ENCODE results near the gene PDXK. TPM values are rescaled to one million over a fixed set of nuclear protein-coding genes. Genes with fewer than 3 reads are reported as not detected.

PDXK gene
- total and polyA plus RNA-seq, 2 of the 8 experiments (the other 6 are each of a cell fraction or from before 2014, with no cell fraction given) = 78.0 to 112 TPM

- WGBS, 2 experiments (ENCODE audit: extremely low coverage in 1 of 2, insufficient coverage in 1 of 2, insufficient read length in 1 of 2, insufficient replicate concordance in 2 of 2, low coverage in 1 of 2, low lambda C conversion rate in 2 of 2, missing lambda C conversion rate in 1 of 2) = 91% methylated on average over 10 of the region's 10 CpGs; no CpG with 5 or more reads in 1 of the 2 experiments
- Histone ChIP-seq H3K27me3 (replicated peaks in 1 of 4; ENCODE audit: control insufficient read depth in 3 of 4, extremely low read depth in 1 of 4, insufficient read depth in 3 of 4, low read length in 3 of 4) (no peaks in the 10 kb centered on the region), H2AFZ (ENCODE audit: low read length) (no peak overlapping the region), H3K4ac (replicated peaks; ENCODE audit: insufficient read length, low read depth, low read length) (no peak overlapping the region), H3K18ac (ENCODE audit: extremely low read depth, low read length) (no peak overlapping the region), H3K9ac (replicated peaks in 1 of 4; ENCODE audit: extremely low read depth in 1 of 4, low read depth in 3 of 4, low read length in 3 of 4) (no peak overlapping the region), H4K5ac (ENCODE audit: insufficient read length, low read depth, low read length) (no peak overlapping the region), H4K20me1 (replicated peaks in 1 of 2; ENCODE audit: control insufficient read depth in 1 of 2, insufficient read depth in 2 of 2, low read length in 2 of 2) (peaks cover 0 to 6% of the 10 kb centered on the region in 2 experiments), H2AK5ac (ENCODE audit: low read depth, low read length) (no peak overlapping the region), H4K8ac (ENCODE audit: extremely low read depth, insufficient read depth, low read length) (no peak overlapping the region), H3K79me1 (ENCODE audit: low read depth, low read length) (no peaks in the 10 kb centered on the region), H2BK12ac (ENCODE audit: low read depth, low read length) (no peak overlapping the region), H3K36me3 (ENCODE audit: control insufficient read depth in 2 of 4, insufficient read depth in 4 of 4, low read length in 3 of 4) (peaks cover 0 to 4% (median 0%) of the 10 kb centered on the region in 4 experiments; a peak in 3 of 8 replicates), H3K4me2 (ENCODE audit: insufficient read depth in 1 of 2, low read depth in 2 of 2, low read length in 2 of 2) (no peak overlapping the region), H3K9me3 (ENCODE audit: insufficient read depth in 2 of 2, low read depth in 1 of 2, low read length in 1 of 2) (no peaks in the 10 kb centered on the region), H4K91ac (replicated peaks; ENCODE audit: insufficient read length, low read length) (no peak overlapping the region), H3K14ac (ENCODE audit: insufficient read length) (no peak overlapping the region), H3K27ac (ENCODE audit: low read depth, low read length) (no peak overlapping the region), H3K56ac (replicated peaks; ENCODE audit: insufficient read length, low read depth, low read length) (no peak overlapping the region), H3K23me2 (ENCODE audit: low read depth, low read length) (no peaks in the 10 kb centered on the region), H3K4me1 (replicated peaks in 1 of 4; ENCODE audit: control insufficient read depth in 3 of 4, insufficient read depth in 4 of 4, low read length in 3 of 4) (peaks cover 0 to 14% (median 9%) of the 10 kb centered on the region in 4 experiments; a peak in 6 of 7 replicates), H3K79me2 (ENCODE audit: control insufficient read depth in 1 of 2, insufficient read depth in 2 of 2, low read length in 2 of 2) (no peaks in the 10 kb centered on the region), H2BK120ac (replicated peaks; ENCODE audit: low read depth, low read length) (no peak overlapping the region), H2BK5ac (ENCODE audit: low read depth, low read length) (no peak overlapping the region), H2BK20ac (ENCODE audit: low read length) (no peak overlapping the region), H3K4me3 (ENCODE audit: extremely low read depth in 1 of 4, insufficient read depth in 2 of 4, low read depth in 3 of 4, low read length in 4 of 4) (no peak overlapping the region), H3K23ac (ENCODE audit: insufficient read length) (no peak overlapping the region), H2BK15ac (ENCODE audit: low read length) (no peak overlapping the region)
- DNase-seq (ENCODE audit: low read depth in 1 of 2, low spot score in 2 of 2) (no peak), FAIRE-seq (no peak)
- CTCF ChIA-PET (ENCODE audit: partially characterized antibody) = no interaction called here
- TF ChIP-seq NANOG (IDR thresholded peaks at IDR 0.05; ENCODE audit: insufficient read depth, low read depth, low read length, poor library complexity, severe bottlenecking) = no peak
- no peak for TF ChIP-seq BACH1 (IDR thresholded peaks at IDR 0.05; ENCODE audit: low read length)
- TF ChIP-seq TAF7 (optimal IDR thresholded peaks at IDR 0.05; ENCODE audit: borderline replicate concordance, low read depth, low read length) = no peak
- no peak for TF ChIP-seq JUND (IDR thresholded peaks at IDR 0.05; ENCODE audit: low read length)
- TF ChIP-seq SIX5 (IDR thresholded peaks at IDR 0.05; ENCODE audit: low read depth, low read length) = no peak
- TF ChIP-seq KDM1A (IDR thresholded peaks at IDR 0.05; ENCODE audit: borderline replicate concordance, low read length) = no peak
- no peak for TF ChIP-seq KDM4A (IDR thresholded peaks at IDR 0.05; ENCODE audit: low read depth, low read length, severe bottlenecking)
- TF ChIP-seq KDM5A (IDR thresholded peaks at IDR 0.05; ENCODE audit: low read length) = no peak
- TF ChIP-seq SUZ12 (IDR thresholded peaks at IDR 0.05; ENCODE audit: low read length) = no peak
- no peak for TF ChIP-seq NRF1 (IDR thresholded peaks at IDR 0.05; ENCODE audit: low read depth, low read length)
- no peak for TF ChIP-seq SP2 (IDR thresholded peaks at IDR 0.05; ENCODE audit: low read length)
- no peak for TF ChIP-seq POLR2AphosphoS5 (IDR thresholded peaks at IDR 0.05; ENCODE audit: low read depth, low read length)
- no peak for TF ChIP-seq RBBP5 (IDR thresholded peaks at IDR 0.05; ENCODE audit: borderline replicate concordance, low read depth, low read length)
- TF ChIP-seq CHD1 (IDR thresholded peaks at IDR 0.05; ENCODE audit: low read depth, low read length) = no peak
- POLR2A ChIA-PET (ENCODE audit: partially characterized antibody) = interaction anchor here (1.1 to 3.4 kb wide), 3 partner anchors 9 to 15 kb away, joined by 3 to 28 read pairs (median 5); no protein-coding TSS in a partner anchor
These were observed 45.1 kb downstream of the PDXK start for GRCh38 chr21:43763901-43764523.

All from H1 (cell line).